Activated naive CD4-positive, alpha-beta T cell treated with anti-CD3 and anti-CD28 coated beads for 36 hours (primary cell): ENCODE measurements around the gene STAB2. TPM values are rescaled to one million over a fixed set of nuclear protein-coding genes. Genes with fewer than 3 reads are reported as not detected.
"Not testable (repeated sequence)": the region's sequence is repeated elsewhere in the genome, so short reads cannot be mapped to it uniquely, and the experiment has no call there.

Source experiments
- CTCF ChIA-PET: fragments of 350-600 bp; sonication (Branson Sonifier 250); formaldehyde crosslinking; loops from one replicate; lab custom pipeline; 2021; ENCODE audit warnings: antibody characterized with exemption; lab: Charles Lee
- DNase-seq: peaks from one replicate; pipeline ENCODE4 v3.0.0-alpha.2; 2020
- H3K27ac Mint-ChIP-seq: one replicate; pipeline ENCODE4 v1.8.0; 2021; ENCODE audit warnings: mild to moderate bottlenecking, mixed read lengths
- H3K27me3 Mint-ChIP-seq: one replicate; pipeline ENCODE4 v1.8.0; 2021; ENCODE audit warnings: low read depth, mixed read lengths
- H3K36me3 Mint-ChIP-seq: one replicate; pipeline ENCODE4 v1.8.0; 2021; ENCODE audit warnings: low read depth, mixed read lengths
- H3K4me1 Mint-ChIP-seq: one replicate; pipeline ENCODE4 v1.8.0; 2021; ENCODE audit warnings: low read depth, mixed read lengths
- H3K4me3 Mint-ChIP-seq: one replicate; pipeline ENCODE4 v1.8.0; 2021; ENCODE audit warnings: mild to moderate bottlenecking, moderate library complexity, mixed read lengths
- H3K9me3 Mint-ChIP-seq: one replicate; pipeline ENCODE4 v1.8.0; 2021; ENCODE audit warnings: mixed read lengths
- intact Hi-C: fragments of 100-400 bp; cut with micrococcal nuclease; formaldehyde crosslinking; loops from one replicate; pipeline ENCODE4 v1.15.1; 2023
- total RNA-seq, 2 experiments: library from RNA; stranded (reverse); gene quantifications; one replicate each; pipeline ENCODE4 v1.2.3, GENCODE V29; 2021

The STAB2 gene
- total RNA-seq, 2 experiments from 2014 or later = not detected

DNA sequence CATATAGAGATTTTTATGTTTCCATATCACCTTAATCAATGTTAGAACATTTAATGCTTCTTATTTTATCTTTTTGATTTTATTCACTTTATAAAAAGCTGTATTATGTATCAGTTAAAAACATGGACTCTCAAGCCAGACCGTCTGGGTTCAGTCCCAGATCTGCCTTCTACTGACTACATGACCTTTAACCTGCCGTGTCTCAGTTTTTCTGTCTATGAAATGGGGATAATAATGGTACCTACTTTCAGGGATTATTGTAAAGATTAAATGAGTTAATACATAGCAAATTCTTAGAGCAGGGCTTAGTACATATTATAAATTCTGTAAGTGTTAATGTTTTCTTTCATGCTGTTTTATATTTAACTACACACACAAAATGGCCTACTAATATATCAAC, 50.4 kb downstream of the STAB2 start:
- no peaks in the 10 kb centered on the region for H3K36me3 Mint-ChIP-seq

DNA sequence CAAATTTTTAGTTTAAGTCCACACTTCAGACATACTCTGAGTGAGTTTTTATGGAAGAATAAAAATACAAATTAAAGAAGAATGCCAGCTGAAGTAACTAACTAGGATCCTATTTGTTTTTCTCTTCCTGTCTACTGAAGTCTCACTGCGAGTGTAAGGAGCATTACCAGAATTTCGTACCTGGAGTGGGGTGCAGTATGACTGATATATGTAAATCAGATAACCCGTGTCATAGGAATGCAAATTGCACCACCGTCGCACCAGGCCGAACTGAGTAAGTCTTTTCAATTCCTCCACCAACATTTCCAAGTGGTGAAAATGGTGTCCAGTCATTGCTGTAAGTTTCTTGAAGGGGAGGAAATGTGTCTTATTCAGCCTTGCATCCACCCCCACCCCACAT, 52.9 kb downstream of the STAB2 start:
- no peaks in the 10 kb centered on the region for H3K4me1 Mint-ChIP-seq
- no peak overlapping the region for H3K4me3 Mint-ChIP-seq
- no peak for DNase-seq
- intact Hi-C loops = no loop called here
- peaks cover 1% of the 10 kb centered on the region for H3K9me3 Mint-ChIP-seq
- no peaks in the 10 kb centered on the region for H3K36me3 Mint-ChIP-seq
- peaks cover 3% of the 10 kb centered on the region for H3K27me3 Mint-ChIP-seq
- no peak overlapping the region for H3K27ac Mint-ChIP-seq
- CTCF ChIA-PET = no interaction called here

More for the DNA sequence above, 50.4 kb downstream of the STAB2 start:
- H3K27me3 Mint-ChIP-seq = peaks cover 3% of the 10 kb centered on the region
- intact Hi-C loops = no loop called here
- no peaks in the 10 kb centered on the region for H3K4me1 Mint-ChIP-seq
- CTCF ChIA-PET = no interaction called here
- DNase-seq = no peak
- no peak overlapping the region for H3K4me3 Mint-ChIP-seq
- H3K9me3 Mint-ChIP-seq = peaks cover 1% of the 10 kb centered on the region
- H3K27ac Mint-ChIP-seq = no peak overlapping the region

DNA sequence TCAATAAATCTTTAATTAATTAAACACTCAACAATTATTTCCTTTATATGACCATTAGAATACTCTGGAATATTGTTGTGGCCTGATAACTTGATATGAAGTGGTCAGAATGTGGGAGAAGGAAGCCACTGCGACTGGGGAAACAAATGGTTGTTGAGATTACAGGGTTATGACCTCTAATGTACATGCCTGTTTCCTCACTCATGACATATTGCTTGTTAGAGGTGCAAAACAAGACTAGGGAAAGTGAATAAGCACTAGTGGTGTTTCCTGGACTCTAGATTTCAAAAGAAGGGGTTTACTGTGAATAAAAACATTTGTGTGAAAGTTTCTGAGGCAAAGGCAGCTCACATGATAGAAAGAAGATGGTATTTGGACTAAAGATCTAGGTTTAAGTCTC, 53.3 kb downstream of the STAB2 start:
- DNase-seq = no peak
- CTCF ChIA-PET = no interaction called here

DNA sequence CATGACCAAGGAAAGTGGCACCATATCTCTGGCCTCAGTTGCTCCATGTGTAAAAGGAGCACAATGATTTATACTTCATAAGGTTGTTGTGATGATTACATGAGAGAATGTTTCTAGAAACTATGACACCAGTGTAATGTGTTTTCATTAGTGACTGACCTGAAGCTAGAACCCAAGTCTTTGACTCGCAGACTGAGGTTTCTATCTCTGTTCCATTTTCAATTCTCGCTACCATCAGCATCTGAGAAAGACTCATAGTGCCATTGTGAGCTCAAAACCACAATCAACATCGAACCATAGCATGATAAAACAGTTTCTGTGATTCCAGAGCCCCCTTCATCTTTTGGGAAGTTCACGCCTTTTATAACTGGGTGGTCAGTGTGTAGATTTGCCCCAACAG, 53.8 kb downstream of the STAB2 start:
- Mint-ChIP-seq H3K27ac (no peak overlapping the region), H3K4me1 (no peaks in the 10 kb centered on the region), H3K9me3 (no peaks in the 10 kb centered on the region), H3K27me3 (peaks cover 3% of the 10 kb centered on the region), H3K36me3 (no peaks in the 10 kb centered on the region), H3K4me3 (no peak overlapping the region)
- DNase-seq = no peak
- CTCF ChIA-PET = no interaction called here
- intact Hi-C loops = no loop called here

More for the DNA sequence above, 53.3 kb downstream of the STAB2 start:
- intact Hi-C loops = no loop called here
- Mint-ChIP-seq H3K27ac (no peak overlapping the region), H3K4me3 (no peak overlapping the region), H3K9me3 (no peaks in the 10 kb centered on the region), H3K4me1 (no peaks in the 10 kb centered on the region), H3K27me3 (peaks cover 3% of the 10 kb centered on the region), H3K36me3 (no peaks in the 10 kb centered on the region)

DNA sequence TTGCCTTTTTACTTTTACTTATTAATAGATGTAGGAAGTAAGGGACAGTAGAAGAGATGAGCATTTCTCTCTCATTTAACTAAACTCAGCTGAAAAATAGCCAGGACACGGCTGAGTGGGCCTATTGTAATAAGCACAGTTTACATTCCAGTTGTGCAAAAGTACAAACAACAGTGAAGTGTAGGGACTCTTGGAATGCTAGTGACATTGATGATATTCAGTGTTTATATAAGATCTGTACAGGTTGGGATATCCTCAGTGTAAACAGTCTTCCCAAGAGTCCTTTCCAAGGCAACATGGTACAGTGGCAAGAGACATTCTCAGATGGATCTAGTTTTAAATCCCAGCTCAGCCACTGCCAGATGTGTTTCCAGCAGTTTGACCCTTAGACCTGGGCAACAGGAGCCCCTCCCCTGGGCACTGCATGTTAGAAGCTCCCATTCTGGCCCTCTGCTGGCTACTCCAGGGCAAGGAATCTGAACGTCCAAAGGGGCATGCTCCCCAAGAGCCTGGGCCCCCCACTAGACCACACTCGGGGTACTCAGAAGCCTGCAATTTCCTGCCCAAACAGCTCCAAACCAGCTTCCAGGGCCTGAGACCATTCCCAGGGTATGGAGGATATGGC, 55.3 kb downstream of the STAB2 start:
- Mint-ChIP-seq H3K27ac (no peak overlapping the region), H3K4me1 (no peaks in the 10 kb centered on the region), H3K36me3 (no peaks in the 10 kb centered on the region), H3K4me3 (no peak overlapping the region), H3K27me3 (peaks cover 4% of the 10 kb centered on the region), H3K9me3 (no peaks in the 10 kb centered on the region)
- intact Hi-C loops = no loop called here
- DNase-seq = no peak
- CTCF ChIA-PET = interaction anchor here (1.2 kb wide), 1 partner anchor 12 kb away, joined by 3 read pairs; no protein-coding TSS in a partner anchor

DNA sequence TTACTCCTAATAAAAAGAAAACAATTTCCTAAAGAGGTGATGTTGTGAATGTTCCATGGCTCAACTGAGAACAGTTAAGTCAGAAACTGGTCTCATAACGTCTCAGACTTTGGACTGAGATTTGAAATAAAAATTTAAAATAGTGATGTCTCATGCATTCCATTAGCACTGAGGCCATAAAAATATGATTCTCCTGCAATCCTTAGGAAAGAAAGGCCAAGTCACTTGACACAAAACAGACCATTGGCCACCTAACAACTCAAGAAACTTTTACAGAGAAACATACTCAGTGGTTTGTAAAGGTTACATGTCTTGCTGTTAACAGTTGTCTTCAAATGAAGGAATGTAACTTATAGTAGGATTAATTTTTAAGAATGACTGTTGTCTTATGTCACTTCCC, 58.1 kb downstream of the STAB2 start:
- DNase-seq = no peak
- no peaks in the 10 kb centered on the region for H3K36me3 Mint-ChIP-seq
- H3K4me3 Mint-ChIP-seq = no peak overlapping the region
- H3K9me3 Mint-ChIP-seq = no peaks in the 10 kb centered on the region
- CTCF ChIA-PET = no interaction called here
- H3K4me1 Mint-ChIP-seq = no peaks in the 10 kb centered on the region
- intact Hi-C loops = no loop called here
- no peak overlapping the region for H3K27ac Mint-ChIP-seq
- peaks cover 4% of the 10 kb centered on the region for H3K27me3 Mint-ChIP-seq

DNA sequence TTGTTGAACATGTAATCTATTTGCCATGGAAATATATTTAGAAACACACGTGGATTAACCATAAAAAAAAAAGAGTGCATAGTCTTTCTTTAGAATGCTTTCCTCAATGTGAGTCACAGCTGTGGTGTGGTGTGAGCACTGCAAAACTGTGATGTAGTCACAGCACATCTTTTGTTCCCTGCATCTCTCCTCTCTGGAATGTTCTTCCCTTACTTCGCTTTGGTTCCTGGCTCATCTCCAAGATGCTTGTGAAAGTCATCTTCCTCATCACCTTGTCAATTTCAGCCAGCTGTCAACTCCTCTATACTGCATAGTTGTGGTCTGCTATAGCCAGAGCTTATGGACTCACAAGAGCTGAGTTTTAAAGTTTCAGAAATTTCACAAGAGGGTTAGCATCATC, 60.2 kb downstream of the STAB2 start:
- Mint-ChIP-seq H3K4me3 (no peak overlapping the region), H3K27me3 (peaks cover 4% of the 10 kb centered on the region), H3K9me3 (no peaks in the 10 kb centered on the region), H3K27ac (no peak overlapping the region), H3K36me3 (no peaks in the 10 kb centered on the region), H3K4me1 (no peaks in the 10 kb centered on the region)
- intact Hi-C loops = no loop called here
- CTCF ChIA-PET = interaction anchor here (1.2 kb wide), 1 partner anchor 15 kb away, joined by 3 read pairs; no protein-coding TSS in a partner anchor
- DNase-seq = no peak

DNA sequence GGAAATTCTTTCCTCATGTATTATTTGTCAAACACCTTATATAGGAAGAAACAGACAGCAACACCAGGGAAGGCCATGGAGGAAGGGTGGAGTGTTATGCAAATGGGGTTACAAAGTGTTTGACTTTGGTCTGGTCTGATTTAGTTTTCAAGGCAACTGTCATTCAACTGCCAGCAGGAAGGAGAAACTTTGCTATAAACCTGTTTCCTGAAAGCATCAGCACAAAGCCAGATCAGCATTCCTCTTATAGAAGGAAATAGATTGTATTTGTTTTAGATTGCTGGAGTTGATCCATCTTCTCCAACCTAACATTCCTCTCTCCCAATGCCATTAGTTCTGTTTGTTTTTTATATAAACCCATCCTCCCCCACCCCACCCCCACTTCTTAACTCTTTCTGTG, 65.7 kb downstream of the STAB2 start:
- H3K4me1 Mint-ChIP-seq = peaks cover 6% of the 10 kb centered on the region
- no peaks in the 10 kb centered on the region for H3K36me3 Mint-ChIP-seq
- CTCF ChIA-PET = no interaction called here
- H3K9me3 Mint-ChIP-seq = no peaks in the 10 kb centered on the region
- no peak overlapping the region for H3K27ac Mint-ChIP-seq
- no peak for DNase-seq
- H3K27me3 Mint-ChIP-seq = peaks cover 2% of the 10 kb centered on the region
- intact Hi-C loops = no loop called here
- H3K4me3 Mint-ChIP-seq = no peak overlapping the region

DNA sequence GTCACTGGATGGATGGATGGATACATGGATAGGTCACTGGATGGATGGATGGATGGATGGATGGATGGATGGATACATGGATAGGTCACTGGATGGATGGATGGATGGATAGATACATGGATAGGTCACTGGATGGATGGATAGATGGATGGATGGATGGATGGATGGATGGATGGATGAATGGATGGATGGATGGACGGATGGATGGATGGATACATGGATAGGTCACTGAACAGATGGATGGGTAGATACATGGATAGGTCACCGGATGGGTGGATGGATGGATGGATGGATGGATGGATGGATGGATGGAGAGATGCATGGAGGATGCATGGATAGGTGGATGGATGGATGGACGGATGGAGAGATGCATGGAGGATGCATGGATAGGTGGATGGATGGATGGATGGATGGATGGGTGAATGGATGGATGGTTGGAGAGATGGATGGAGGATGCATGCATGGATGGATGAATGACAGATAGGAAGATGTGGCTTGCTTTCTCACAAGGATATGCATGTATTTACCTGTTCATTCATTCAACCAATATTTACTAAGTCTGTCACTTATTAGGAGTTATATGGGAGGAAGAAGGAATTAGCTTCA, 66.6 kb downstream of the STAB2 start:
- DNase-seq, H3K27me3 Mint-ChIP-seq, H3K36me3 Mint-ChIP-seq, intact Hi-C loops, H3K9me3 Mint-ChIP-seq, H3K4me3 Mint-ChIP-seq, H3K27ac Mint-ChIP-seq: not testable (repeated sequence)
- CTCF ChIA-PET = interaction anchor here (0.7 kb wide), 1 partner anchor 11 kb away, joined by 3 read pairs; no protein-coding TSS in a partner anchor
- H3K4me1 Mint-ChIP-seq = peaks cover 14% of the 10 kb centered on the region

DNA sequence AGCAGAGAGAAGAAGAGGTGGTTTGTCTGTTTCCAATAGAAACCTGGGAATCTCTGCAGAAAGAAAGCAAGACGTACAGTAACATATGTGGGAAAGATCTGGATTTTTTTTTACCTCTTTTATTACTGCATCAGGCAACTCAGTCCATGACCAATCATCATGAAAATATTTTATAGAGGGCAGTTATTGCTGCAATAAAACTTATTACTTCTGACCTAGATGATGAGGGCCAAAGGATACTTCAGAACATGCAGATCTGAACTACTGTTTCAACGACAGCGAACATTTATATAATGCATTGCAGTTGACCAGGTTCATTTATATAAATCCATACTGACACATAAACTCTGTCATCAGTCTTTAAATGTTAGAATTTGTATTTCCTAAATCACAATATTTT, 67.7 kb downstream of the STAB2 start:
- Mint-ChIP-seq H3K27ac (no peak overlapping the region), H3K4me3 (no peak overlapping the region), H3K27me3 (no peaks in the 10 kb centered on the region), H3K9me3 (no peaks in the 10 kb centered on the region), H3K4me1 (peaks cover 16% of the 10 kb centered on the region), H3K36me3 (no peaks in the 10 kb centered on the region)
- DNase-seq = no peak
- CTCF ChIA-PET = no interaction called here
- intact Hi-C loops = no loop called here

DNA sequence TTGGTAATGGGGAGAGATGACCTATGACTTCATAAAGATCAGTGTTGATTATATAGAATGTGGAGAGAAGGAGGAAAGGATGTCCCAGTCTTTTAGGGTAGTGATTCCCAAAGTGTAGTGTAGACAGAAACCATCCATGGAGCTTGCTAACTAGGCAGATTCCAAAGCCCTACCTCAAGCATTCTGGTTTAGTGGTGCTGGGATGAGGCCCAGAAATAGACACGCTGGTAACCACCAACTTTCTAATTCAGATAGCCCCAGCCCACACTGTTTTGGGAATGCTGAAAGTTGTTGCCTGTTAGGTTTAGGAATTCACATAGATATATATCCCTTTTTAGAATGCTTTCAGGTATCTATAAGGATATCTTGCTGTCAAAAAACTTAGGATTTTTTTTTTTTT, 69.2 kb downstream of the STAB2 start:
- Mint-ChIP-seq H3K27me3 (no peaks in the 10 kb centered on the region), H3K27ac (no peak overlapping the region), H3K9me3 (no peaks in the 10 kb centered on the region), H3K4me1 (peaks cover 20% of the 10 kb centered on the region), H3K36me3 (no peaks in the 10 kb centered on the region), H3K4me3 (no peak overlapping the region)
- intact Hi-C loops = no loop called here
- DNase-seq = no peak
- CTCF ChIA-PET = no interaction called here

DNA sequence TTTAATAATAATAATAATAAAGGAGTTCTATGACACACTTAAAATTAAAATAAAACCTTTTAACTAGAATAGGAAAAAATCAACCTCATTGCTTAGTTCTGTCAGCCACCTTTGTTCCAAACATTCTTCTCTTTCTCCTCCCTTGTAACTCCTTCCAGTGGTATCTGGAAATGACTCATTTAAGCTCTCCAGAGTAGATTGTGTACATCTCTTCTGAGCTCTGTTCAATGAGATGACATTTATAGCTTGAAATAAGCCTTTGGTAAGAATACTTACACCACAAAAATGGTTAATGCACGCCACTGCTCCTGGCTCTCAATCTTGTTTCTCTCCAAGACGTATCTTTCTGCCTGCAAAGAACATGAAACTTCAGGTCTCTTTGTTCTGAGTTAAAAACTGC, 70.3 kb downstream of the STAB2 start:
- H3K27me3 Mint-ChIP-seq = no peaks in the 10 kb centered on the region
- no peaks in the 10 kb centered on the region for H3K9me3 Mint-ChIP-seq
- CTCF ChIA-PET = no interaction called here
- intact Hi-C loops = no loop called here
- H3K27ac Mint-ChIP-seq = no peak overlapping the region
- peaks cover 20% of the 10 kb centered on the region for H3K4me1 Mint-ChIP-seq
- H3K4me3 Mint-ChIP-seq = no peak overlapping the region
- H3K36me3 Mint-ChIP-seq = no peaks in the 10 kb centered on the region
- DNase-seq = no peak

DNA sequence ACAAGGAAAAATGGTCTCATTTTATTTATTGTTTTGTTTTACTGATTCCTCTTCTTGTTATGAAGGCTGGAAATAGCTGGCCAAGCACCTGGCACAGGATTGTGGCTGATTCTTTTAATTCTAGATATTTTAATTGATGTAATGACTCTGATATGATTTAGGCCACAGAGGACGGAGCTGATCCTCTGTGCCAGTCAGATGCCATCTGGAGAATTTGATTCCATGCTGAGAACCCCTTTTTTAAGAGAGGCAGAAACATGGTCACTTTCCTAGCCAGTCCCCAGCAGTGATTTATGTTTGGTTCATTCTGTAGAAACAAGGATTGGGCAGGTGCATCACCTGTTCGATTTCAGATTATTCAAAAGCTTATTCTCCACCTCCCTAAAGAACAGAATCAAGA, 77.6 kb downstream of the STAB2 start:
- intact Hi-C loops = no loop called here
- no peak for DNase-seq
- no peak overlapping the region for H3K4me3 Mint-ChIP-seq
- H3K36me3 Mint-ChIP-seq = no peaks in the 10 kb centered on the region
- no peaks in the 10 kb centered on the region for H3K9me3 Mint-ChIP-seq
- no peaks in the 10 kb centered on the region for H3K27me3 Mint-ChIP-seq
- no peak overlapping the region for H3K27ac Mint-ChIP-seq
- H3K4me1 Mint-ChIP-seq = peaks cover 4% of the 10 kb centered on the region
- CTCF ChIA-PET = no interaction called here
